A549 (cell line): ENCODE results near the gene TMC4. TPM values are rescaled to one million over a fixed set of nuclear protein-coding genes. Genes with fewer than 3 reads are reported as not detected.

Experiments
- ATAC-seq, 2 experiments: fragments of 200-7000 bp in 1 of 2; fragments of >200 bp in 1 of 2; cut with Nextera tagmentation in 1 of 2; cut with Tn5 transposase in 1 of 2; 3 replicates each; pipeline versions ENCODE4 v1.8.0 to v1.9.1; 2018 to 2020; ENCODE audit warnings: mild to moderate bottlenecking in 1 of 2, moderate library complexity in 1 of 2
- CTCF ChIA-PET: fragments of 300-600 bp; sonication (Branson Sonifier 250); formaldehyde crosslinking; extraction: SDS; loops from one replicate; lab custom pipeline; 2021; ENCODE audit warnings: antibody characterized with exemption, inconsistent platforms; lab: Yijun Ruan, JAX
- POLR2A ChIA-PET: fragments of 350-600 bp; formaldehyde crosslinking; extraction: SDS; loops from one replicate; lab custom pipeline; 2021; ENCODE audit warnings: antibody characterized with exemption, inconsistent platforms; lab: Yijun Ruan, JAX
- DNase-seq, 2 experiments: peaks; one replicate each; pipeline versions ENCODE4 v3.0.0 to v3.0.0-alpha.2; 2011 to 2016; ENCODE audit warnings: low read depth in 1 of 2, low spot score in 1 of 2
- FAIRE-seq: peaks from 2 replicates; lab custom pipeline; 2011; peaks lifted over from hg19 to GRCh38; lab: Jason Lieb, UNC
- H3K27ac ChIP-seq, 2 experiments: fragments of >200 bp; sonication (Bioruptor Twin); formaldehyde crosslinking; 3 replicates each; pipeline ENCODE4 v1.5.1; 2016 to 2017
- H3K4me1 ChIP-seq: fragments of >200 bp; sonication (Bioruptor Twin); formaldehyde crosslinking; 3 replicates; pipeline ENCODE4 v1.6.1; 2016
- H3K4me2 ChIP-seq: fragments of >200 bp; sonication (Bioruptor Twin); formaldehyde crosslinking; 3 replicates; pipeline ENCODE4 v1.6.1; 2016
- H3K4me3 ChIP-seq: fragments of >200 bp; sonication (Bioruptor Twin); formaldehyde crosslinking; 3 replicates; pipeline ENCODE4 v1.5.1; 2016
- H3K9me3 ChIP-seq: fragments of >200 bp; sonication (Bioruptor Twin); formaldehyde crosslinking; 3 replicates; pipeline ENCODE4 v1.6.1; 2016
- BHLHE40 ChIP-seq: IDR thresholded peaks from 2 replicates; pipeline ENCODE4 v1.6.1; 2012; ENCODE audit warnings: low read depth, low read length, inconsistent platforms
- CEBPB ChIP-seq, 2 experiments: fragments of >200 bp in 1 of 2; sonication (Bioruptor Twin) in 1 of 2; formaldehyde crosslinking in 1 of 2; IDR thresholded peaks; 2 replicates each; pipeline ENCODE4 v1.6.1; 2012 to 2016
- CHD2 ChIP-seq: fragments of 150-350 bp; IDR thresholded peaks from 2 replicates; pipeline ENCODE4 v1.6.1; 2014; ENCODE audit warnings: low read length; ENCODE audit not compliant: partially characterized antibody
- CHD4 ChIP-seq: fragments of 200-600 bp; sonication (generic); IDR thresholded peaks from 2 replicates; pipeline ENCODE4 v1.6.1; 2016; ENCODE audit warnings: antibody characterized with exemption, mild to moderate bottlenecking, borderline replicate concordance
- ELK1 ChIP-seq: fragments of 150-350 bp; IDR thresholded peaks from 2 replicates; pipeline ENCODE4 v1.6.1; 2014; ENCODE audit warnings: low read depth, mild to moderate bottlenecking, low read length
- EP300 ChIP-seq, 2 experiments: fragments of >200 bp; sonication (Bioruptor Twin); formaldehyde crosslinking; IDR thresholded peaks; 2 replicates in 1 of 2; 3 replicates in 1 of 2; pipeline ENCODE4 v1.6.1; 2016 to 2017
- ESRRA ChIP-seq: fragments of 150-350 bp; IDR thresholded peaks from 2 replicates; pipeline ENCODE4 v1.6.1; 2014; ENCODE audit warnings: mild to moderate bottlenecking, low read length, borderline replicate concordance
- FOXS1 ChIP-seq: fragments of 250-450 bp; sonication (Bioruptor Pico); IDR thresholded peaks from 2 replicates; pipeline ENCODE4 v1.5.0; 2020; ENCODE audit warnings: mild to moderate bottlenecking, moderate library complexity
- GATA3 ChIP-seq: IDR thresholded peaks from 2 replicates; pipeline ENCODE4 v1.6.1; 2012; ENCODE audit warnings: borderline replicate concordance
- HDAC2 ChIP-seq: fragments of 200-600 bp; sonication (generic); IDR thresholded peaks from 2 replicates; pipeline ENCODE4 v1.6.1; 2016
- HEYL ChIP-seq: fragments of 250-450 bp; sonication (Bioruptor Pico); IDR thresholded peaks from 2 replicates; pipeline ENCODE4 v1.8.0; 2021; ENCODE audit warnings: mild to moderate bottlenecking, moderate library complexity
- HOXA7 ChIP-seq: fragments of 250-450 bp; sonication (Bioruptor Pico); IDR thresholded peaks from 2 replicates; pipeline ENCODE4 v1.5.0; 2020; ENCODE audit warnings: mild to moderate bottlenecking, moderate library complexity
- JUN ChIP-seq, 2 experiments: fragments of >200 bp; sonication (Bioruptor Twin); formaldehyde crosslinking; IDR thresholded peaks; 2 replicates in 1 of 2; 3 replicates in 1 of 2; pipeline ENCODE4 v1.6.1; 2016 to 2017
- MYC ChIP-seq: IDR thresholded peaks from 2 replicates; pipeline ENCODE4 v1.6.1; 2012; ENCODE audit warnings: mild to moderate bottlenecking, inconsistent platforms, low read length, improper control_type of control experiment, borderline replicate concordance
- NPAS2 ChIP-seq: fragments of 250-450 bp; sonication (Bioruptor Pico); IDR thresholded peaks from 2 replicates; pipeline ENCODE4 v1.8.0; 2022; ENCODE audit warnings: mild to moderate bottlenecking, moderate library complexity, borderline replicate concordance
- NR3C1 ChIP-seq: fragments of >200 bp; sonication (Bioruptor Twin); formaldehyde crosslinking; IDR thresholded peaks from 3 replicates; pipeline ENCODE4 v1.6.1; 2017
- RAD21 ChIP-seq, 2 experiments: fragments of >200 bp in 1 of 2; sonication (Bioruptor Twin) in 1 of 2; formaldehyde crosslinking in 1 of 2; IDR thresholded peaks in 1 of 2; conservative IDR thresholded peaks in 1 of 2; 2 replicates in 1 of 2; 3 replicates in 1 of 2; pipeline ENCODE4 v1.6.1; 2012 to 2018; ENCODE audit warnings: inconsistent platforms in 1 of 2
- RFX5 ChIP-seq: fragments of 450-650 bp; IDR thresholded peaks from 2 replicates; pipeline ENCODE4 v1.7.1; 2014; ENCODE audit warnings: antibody characterized with exemption, mild to moderate bottlenecking, moderate library complexity
- WGBS: methylation state at CpG from one replicate; pipeline ENCODE4 v1.1.6; 2017; ENCODE audit errors: missing lambda C conversion rate; 5-methylcytosine and 5-hydroxymethylcytosine counted together
- polyA plus RNA-seq, 4 experiments: library from polyadenylated mRNA; depleted of rRNA in 3 of 4; stranded (reverse); fragments of >200 nt; fragmentation: RNase III in 1 of 4; extraction: RNeasy Plus Mini Kit Qiagen cat#74134 plus additional on column Dnase treatment in 1 of 4; gene quantifications; 2 replicates in 3 of 4; 3 replicates in 1 of 4; pipeline ENCODE4 v1.2.3, GENCODE V29; 2011 to 2017
- TF ChIP-seq, protein P1 (sequence below): fragments of 450-650 bp; IDR thresholded peaks from 2 replicates; pipeline ENCODE4 v1.6.1; 2014; ENCODE audit warnings: antibody characterized with exemption
- TF ChIP-seq, protein P2 (sequence below): IDR thresholded peaks from 2 replicates; pipeline ENCODE4 v1.6.1; 2012
- TF ChIP-seq, protein P3 (sequence below): IDR thresholded peaks from 2 replicates; pipeline ENCODE4 v1.6.1; 2012; ENCODE audit warnings: low read depth, borderline replicate concordance
- TF ChIP-seq, protein P4 (sequence below): fragments of 200-600 bp; sonication (generic); IDR thresholded peaks from 2 replicates; pipeline ENCODE4 v1.6.1; 2016; ENCODE audit warnings: antibody characterized with exemption, mild to moderate bottlenecking, moderate library complexity
- TF ChIP-seq, protein P5 (sequence below): fragments of >200 bp; sonication (Bioruptor Twin); formaldehyde crosslinking; IDR thresholded peaks from 3 replicates; pipeline ENCODE4 v1.5.1; 2016

Gene TMC4
- polyA plus RNA-seq, 2 of the 4 experiments (the other 2 are of a cell fraction) = 0.84 to 0.85 TPM

GRCh38 chr19:54179921-54180461 is 7.0 kb upstream of the TMC4 start:
- POLR2A ChIA-PET = interaction anchor here (0.7 to 3.3 kb wide), 2 partner anchors 10 to 20 kb away, joined by 3 to 19 read pairs; partner anchors contain the start of genes MBOAT7 and TSEN34
- Histone ChIP-seq H3K27ac (no peak overlapping the region), H3K9me3 (no peaks in the 10 kb centered on the region), H3K4me1 (no peaks in the 10 kb centered on the region), H3K4me2 (no peak overlapping the region), H3K4me3 (no peak overlapping the region)
- CTCF ChIA-PET = interaction anchor here (1.0 to 17.2 kb wide), 5 partner anchors 8 to 211 kb away, joined by 3 to 295 read pairs (median 5); partner anchors contain the start of genes MBOAT7 and TMC4
- ATAC-seq (peak; percentile 88 to 93), FAIRE-seq (no peak), DNase-seq (peak in 1 of 2 experiments; percentile 90)
- 60% methylated on average over 10 of the region's 10 CpGs for WGBS
- TF ChIP-seq CEBPB (IDR thresholded peaks at IDR 0.05) = no peak
- no peak for TF ChIP-seq NPAS2 (CRISPR knock-in tag)
- TF ChIP-seq ESRRA = no peak
- TF ChIP-seq BHLHE40 = no peak
- no peak for TF ChIP-seq CHD2
- TF ChIP-seq, protein P1, sequence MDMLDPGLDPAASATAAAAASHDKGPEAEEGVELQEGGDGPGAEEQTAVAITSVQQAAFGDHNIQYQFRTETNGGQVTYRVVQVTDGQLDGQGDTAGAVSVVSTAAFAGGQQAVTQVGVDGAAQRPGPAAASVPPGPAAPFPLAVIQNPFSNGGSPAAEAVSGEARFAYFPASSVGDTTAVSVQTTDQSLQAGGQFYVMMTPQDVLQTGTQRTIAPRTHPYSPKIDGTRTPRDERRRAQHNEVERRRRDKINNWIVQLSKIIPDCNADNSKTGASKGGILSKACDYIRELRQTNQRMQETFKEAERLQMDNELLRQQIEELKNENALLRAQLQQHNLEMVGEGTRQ = no peak
- TF ChIP-seq, protein P2, sequence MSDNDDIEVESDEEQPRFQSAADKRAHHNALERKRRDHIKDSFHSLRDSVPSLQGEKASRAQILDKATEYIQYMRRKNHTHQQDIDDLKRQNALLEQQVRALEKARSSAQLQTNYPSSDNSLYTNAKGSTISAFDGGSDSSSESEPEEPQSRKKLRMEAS = no peak
- TF ChIP-seq HOXA7 (CRISPR knock-in tag) = no peak
- TF ChIP-seq HDAC2 = no peak
- no peak for TF ChIP-seq JUN (IDR thresholded peaks at IDR 0.05)
- TF ChIP-seq, protein P3, sequence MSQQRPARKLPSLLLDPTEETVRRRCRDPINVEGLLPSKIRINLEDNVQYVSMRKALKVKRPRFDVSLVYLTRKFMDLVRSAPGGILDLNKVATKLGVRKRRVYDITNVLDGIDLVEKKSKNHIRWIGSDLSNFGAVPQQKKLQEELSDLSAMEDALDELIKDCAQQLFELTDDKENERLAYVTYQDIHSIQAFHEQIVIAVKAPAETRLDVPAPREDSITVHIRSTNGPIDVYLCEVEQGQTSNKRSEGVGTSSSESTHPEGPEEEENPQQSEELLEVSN = no peak
- TF ChIP-seq CHD4 = no peak
- no peak for TF ChIP-seq HEYL (CRISPR knock-in tag)
- TF ChIP-seq RAD21 (conservative IDR thresholded peaks at IDR 0.05 in 1 of 2, IDR thresholded peaks at IDR 0.05 in 1 of 2) = peak in 1 of 2 experiments; percentile 54; a peak in 2 of 5 replicates
- TF ChIP-seq NR3C1 = no peak
- no peak for TF ChIP-seq EP300 (IDR thresholded peaks at IDR 0.05)
- TF ChIP-seq, protein P4, sequence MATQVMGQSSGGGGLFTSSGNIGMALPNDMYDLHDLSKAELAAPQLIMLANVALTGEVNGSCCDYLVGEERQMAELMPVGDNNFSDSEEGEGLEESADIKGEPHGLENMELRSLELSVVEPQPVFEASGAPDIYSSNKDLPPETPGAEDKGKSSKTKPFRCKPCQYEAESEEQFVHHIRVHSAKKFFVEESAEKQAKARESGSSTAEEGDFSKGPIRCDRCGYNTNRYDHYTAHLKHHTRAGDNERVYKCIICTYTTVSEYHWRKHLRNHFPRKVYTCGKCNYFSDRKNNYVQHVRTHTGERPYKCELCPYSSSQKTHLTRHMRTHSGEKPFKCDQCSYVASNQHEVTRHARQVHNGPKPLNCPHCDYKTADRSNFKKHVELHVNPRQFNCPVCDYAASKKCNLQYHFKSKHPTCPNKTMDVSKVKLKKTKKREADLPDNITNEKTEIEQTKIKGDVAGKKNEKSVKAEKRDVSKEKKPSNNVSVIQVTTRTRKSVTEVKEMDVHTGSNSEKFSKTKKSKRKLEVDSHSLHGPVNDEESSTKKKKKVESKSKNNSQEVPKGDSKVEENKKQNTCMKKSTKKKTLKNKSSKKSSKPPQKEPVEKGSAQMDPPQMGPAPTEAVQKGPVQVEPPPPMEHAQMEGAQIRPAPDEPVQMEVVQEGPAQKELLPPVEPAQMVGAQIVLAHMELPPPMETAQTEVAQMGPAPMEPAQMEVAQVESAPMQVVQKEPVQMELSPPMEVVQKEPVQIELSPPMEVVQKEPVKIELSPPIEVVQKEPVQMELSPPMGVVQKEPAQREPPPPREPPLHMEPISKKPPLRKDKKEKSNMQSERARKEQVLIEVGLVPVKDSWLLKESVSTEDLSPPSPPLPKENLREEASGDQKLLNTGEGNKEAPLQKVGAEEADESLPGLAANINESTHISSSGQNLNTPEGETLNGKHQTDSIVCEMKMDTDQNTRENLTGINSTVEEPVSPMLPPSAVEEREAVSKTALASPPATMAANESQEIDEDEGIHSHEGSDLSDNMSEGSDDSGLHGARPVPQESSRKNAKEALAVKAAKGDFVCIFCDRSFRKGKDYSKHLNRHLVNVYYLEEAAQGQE = no peak
- TF ChIP-seq ELK1 = no peak
- no peak for TF ChIP-seq GATA3
- TF ChIP-seq, protein P5, sequence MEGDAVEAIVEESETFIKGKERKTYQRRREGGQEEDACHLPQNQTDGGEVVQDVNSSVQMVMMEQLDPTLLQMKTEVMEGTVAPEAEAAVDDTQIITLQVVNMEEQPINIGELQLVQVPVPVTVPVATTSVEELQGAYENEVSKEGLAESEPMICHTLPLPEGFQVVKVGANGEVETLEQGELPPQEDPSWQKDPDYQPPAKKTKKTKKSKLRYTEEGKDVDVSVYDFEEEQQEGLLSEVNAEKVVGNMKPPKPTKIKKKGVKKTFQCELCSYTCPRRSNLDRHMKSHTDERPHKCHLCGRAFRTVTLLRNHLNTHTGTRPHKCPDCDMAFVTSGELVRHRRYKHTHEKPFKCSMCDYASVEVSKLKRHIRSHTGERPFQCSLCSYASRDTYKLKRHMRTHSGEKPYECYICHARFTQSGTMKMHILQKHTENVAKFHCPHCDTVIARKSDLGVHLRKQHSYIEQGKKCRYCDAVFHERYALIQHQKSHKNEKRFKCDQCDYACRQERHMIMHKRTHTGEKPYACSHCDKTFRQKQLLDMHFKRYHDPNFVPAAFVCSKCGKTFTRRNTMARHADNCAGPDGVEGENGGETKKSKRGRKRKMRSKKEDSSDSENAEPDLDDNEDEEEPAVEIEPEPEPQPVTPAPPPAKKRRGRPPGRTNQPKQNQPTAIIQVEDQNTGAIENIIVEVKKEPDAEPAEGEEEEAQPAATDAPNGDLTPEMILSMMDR = peak; percentile 39
- TF ChIP-seq FOXS1 (CRISPR knock-in tag) = no peak
- peak; percentile 85 for TF ChIP-seq RFX5
- TF ChIP-seq MYC = no peak
